Muscle layer of duodenum (tissue), 2 donors: ENCODE data around the gene TASP1.

Source experiments
- H3K27ac ChIP-seq: one replicate; pipeline ENCODE4 v1.7.0; 2013; ENCODE audit warnings: mild to moderate bottlenecking, low read length
- H3K27me3 ChIP-seq: one replicate; pipeline ENCODE4 v1.7.0; 2013; ENCODE audit warnings: low read depth, mild to moderate bottlenecking, control low read depth, low read length
- H3K36me3 ChIP-seq, 2 donors: one replicate each; pipeline ENCODE4 v1.7.0; 2013; ENCODE audit warnings: low read length in 2 of 2, control low read depth in 1 of 2, mild to moderate bottlenecking in 1 of 2; ENCODE audit not compliant: insufficient read depth in 2 of 2, control insufficient read depth in 1 of 2
- H3K4me1 ChIP-seq, 2 donors: one replicate each; pipeline ENCODE4 v1.7.0; 2013; ENCODE audit warnings: low read length in 2 of 2, mild to moderate bottlenecking in 2 of 2, control low read depth in 1 of 2, moderate library complexity in 1 of 2; ENCODE audit not compliant: insufficient read depth in 2 of 2, control insufficient read depth in 1 of 2
- H3K4me3 ChIP-seq, 2 donors: one replicate each; pipeline ENCODE4 v1.7.0; 2013; ENCODE audit warnings: low read length in 2 of 2, low read depth in 1 of 2, mild to moderate bottlenecking in 1 of 2
- H3K9me3 ChIP-seq, 2 donors: one replicate each; pipeline ENCODE4 v1.7.0; 2013; ENCODE audit warnings: low read length in 2 of 2, control low read depth in 1 of 2, mild to moderate bottlenecking in 1 of 2; ENCODE audit not compliant: control insufficient read depth in 1 of 2
- donor health status: healthy.

Gene TASP1

GRCh38 chr20:13461849-13462458 lies 176.8 kb downstream of the TASP1 start:
- Histone ChIP-seq H3K27ac (no peak overlapping the region), H3K27me3 (no peaks in the 10 kb centered on the region), H3K4me1 (no peaks in the 10 kb centered on the region), H3K36me3 (no peaks in the 10 kb centered on the region), H3K4me3 (no peak overlapping the region), H3K9me3 (no peaks in the 10 kb centered on the region)

- H3K27ac ChIP-seq: no peak overlapping the region
- no peaks in the 10 kb centered on the region for H3K4me1 ChIP-seq
- no peaks in the 10 kb centered on the region for H3K9me3 ChIP-seq
- H3K36me3 ChIP-seq: no peaks in the 10 kb centered on the region
- no peaks in the 10 kb centered on the region for H3K27me3 ChIP-seq
- no peak overlapping the region for H3K4me3 ChIP-seq
Measured at GRCh38 chr20:13458860-13459451, 179.8 kb downstream of the TASP1 start.

GRCh38 chr20:13457487-13457886 lies 181.2 kb downstream of the TASP1 start:
- H3K27ac ChIP-seq: no peak overlapping the region
- no peaks in the 10 kb centered on the region for H3K4me1 ChIP-seq
- no peaks in the 10 kb centered on the region for H3K36me3 ChIP-seq
- H3K4me3 ChIP-seq: no peak overlapping the region
- H3K9me3 ChIP-seq: no peaks in the 10 kb centered on the region
- H3K27me3 ChIP-seq: no peaks in the 10 kb centered on the region

- H3K27me3 ChIP-seq: no peaks in the 10 kb centered on the region
- H3K4me1 ChIP-seq: no peaks in the 10 kb centered on the region
- H3K36me3 ChIP-seq: no peaks in the 10 kb centered on the region
- H3K27ac ChIP-seq: no peak overlapping the region
- no peak overlapping the region for H3K4me3 ChIP-seq
- no peaks in the 10 kb centered on the region for H3K9me3 ChIP-seq
Measured at GRCh38 chr20:13455713-13456112, 183.0 kb downstream of the TASP1 start.

- Histone ChIP-seq H3K9me3 (no peaks in the 10 kb centered on the region), H3K27me3 (no peaks in the 10 kb centered on the region), H3K4me1 (no peaks in the 10 kb centered on the region), H3K4me3 (no peak overlapping the region), H3K36me3 (no peaks in the 10 kb centered on the region), H3K27ac (no peak overlapping the region)
Measured at GRCh38 chr20:13453367-13453766, 185.4 kb downstream of the TASP1 start.

GRCh38 chr20:13452470-13453124 lies 186.1 kb downstream of the TASP1 start:
- no peaks in the 10 kb centered on the region for H3K4me1 ChIP-seq
- no peak overlapping the region for H3K27ac ChIP-seq
- H3K4me3 ChIP-seq: no peak overlapping the region
- H3K9me3 ChIP-seq: no peaks in the 10 kb centered on the region
- H3K27me3 ChIP-seq: no peaks in the 10 kb centered on the region
- H3K36me3 ChIP-seq: no peaks in the 10 kb centered on the region

- Histone ChIP-seq H3K4me3 (no peak overlapping the region), H3K27me3 (no peaks in the 10 kb centered on the region), H3K9me3 (no peaks in the 10 kb centered on the region), H3K36me3 (no peaks in the 10 kb centered on the region), H3K4me1 (no peaks in the 10 kb centered on the region), H3K27ac (no peak overlapping the region)
Measured at GRCh38 chr20:13449868-13450434, 188.8 kb downstream of the TASP1 start.

- Histone ChIP-seq H3K4me1 (no peaks in the 10 kb centered on the region), H3K9me3 (no peaks in the 10 kb centered on the region), H3K36me3 (no peaks in the 10 kb centered on the region), H3K27ac (no peak overlapping the region), H3K27me3 (no peaks in the 10 kb centered on the region), H3K4me3 (no peak overlapping the region)
Measured at GRCh38 chr20:13447385-13448180, 191.1 kb downstream of the TASP1 start.

- H3K4me3 ChIP-seq: no peak overlapping the region
- no peaks in the 10 kb centered on the region for H3K27me3 ChIP-seq
- H3K36me3 ChIP-seq: no peaks in the 10 kb centered on the region
- H3K9me3 ChIP-seq: peaks cover 5% of the 10 kb centered on the region in 2 donors
- H3K4me1 ChIP-seq: no peaks in the 10 kb centered on the region
- H3K27ac ChIP-seq: no peak overlapping the region
Measured at GRCh38 chr20:13443690-13444089, 195.0 kb downstream of the TASP1 start.

- H3K9me3 ChIP-seq: peaks cover 5% of the 10 kb centered on the region in 2 donors
- no peak overlapping the region for H3K27ac ChIP-seq
- H3K27me3 ChIP-seq: no peaks in the 10 kb centered on the region
- no peaks in the 10 kb centered on the region for H3K36me3 ChIP-seq
- H3K4me1 ChIP-seq: no peaks in the 10 kb centered on the region
- no peak overlapping the region for H3K4me3 ChIP-seq
Measured at GRCh38 chr20:13442986-13443385, 195.7 kb downstream of the TASP1 start.

GRCh38 chr20:13441388-13441787 lies 197.3 kb downstream of the TASP1 start:
- no peak overlapping the region for H3K27ac ChIP-seq
- no peak overlapping the region for H3K4me3 ChIP-seq
- no peaks in the 10 kb centered on the region for H3K27me3 ChIP-seq
- H3K4me1 ChIP-seq: no peaks in the 10 kb centered on the region
- H3K36me3 ChIP-seq: no peaks in the 10 kb centered on the region
- H3K9me3 ChIP-seq: peaks cover 5% of the 10 kb centered on the region in 2 donors
